Stimulated activated CD8-positive, alpha-beta memory T cell treated with anti-CD3 and anti-CD28 coated beads, Interleukin-15, amount 100 ng/mL, for 48 hours (primary cell): ENCODE results near the gene SMARCD2.
"Not testable (repeated sequence)": the region's sequence is repeated elsewhere in the genome, so short reads cannot be mapped to it uniquely, and the experiment has no call there.

Experiments used
- DNase-seq, 2 donors: peaks; one replicate each; pipeline ENCODE4 v3.0.0-alpha.2; 2020; ENCODE audit warnings: low read depth in 2 of 2

SMARCD2 gene

DNA sequence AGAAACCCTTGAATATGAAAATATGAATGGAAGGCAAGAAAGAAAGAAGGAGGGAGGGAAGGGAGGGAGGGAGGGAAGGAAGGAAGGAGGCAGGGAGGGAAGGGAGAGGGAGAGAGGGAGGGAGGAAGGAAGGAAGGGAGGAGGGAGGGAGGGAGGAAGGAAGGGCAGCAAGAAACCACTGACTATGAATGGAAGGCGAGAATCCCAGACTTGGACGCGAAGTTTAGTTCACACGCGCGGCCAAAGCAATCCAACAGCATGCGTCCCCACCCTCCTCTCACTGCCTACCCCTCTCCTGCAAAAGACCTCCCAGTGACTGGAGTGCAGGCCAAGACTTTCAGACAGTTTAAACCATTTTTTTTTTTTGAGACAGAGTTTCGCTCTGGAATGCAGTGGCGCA lies 7.9 kb upstream of the SMARCD2 start:
- DNase-seq = no peak

DNA sequence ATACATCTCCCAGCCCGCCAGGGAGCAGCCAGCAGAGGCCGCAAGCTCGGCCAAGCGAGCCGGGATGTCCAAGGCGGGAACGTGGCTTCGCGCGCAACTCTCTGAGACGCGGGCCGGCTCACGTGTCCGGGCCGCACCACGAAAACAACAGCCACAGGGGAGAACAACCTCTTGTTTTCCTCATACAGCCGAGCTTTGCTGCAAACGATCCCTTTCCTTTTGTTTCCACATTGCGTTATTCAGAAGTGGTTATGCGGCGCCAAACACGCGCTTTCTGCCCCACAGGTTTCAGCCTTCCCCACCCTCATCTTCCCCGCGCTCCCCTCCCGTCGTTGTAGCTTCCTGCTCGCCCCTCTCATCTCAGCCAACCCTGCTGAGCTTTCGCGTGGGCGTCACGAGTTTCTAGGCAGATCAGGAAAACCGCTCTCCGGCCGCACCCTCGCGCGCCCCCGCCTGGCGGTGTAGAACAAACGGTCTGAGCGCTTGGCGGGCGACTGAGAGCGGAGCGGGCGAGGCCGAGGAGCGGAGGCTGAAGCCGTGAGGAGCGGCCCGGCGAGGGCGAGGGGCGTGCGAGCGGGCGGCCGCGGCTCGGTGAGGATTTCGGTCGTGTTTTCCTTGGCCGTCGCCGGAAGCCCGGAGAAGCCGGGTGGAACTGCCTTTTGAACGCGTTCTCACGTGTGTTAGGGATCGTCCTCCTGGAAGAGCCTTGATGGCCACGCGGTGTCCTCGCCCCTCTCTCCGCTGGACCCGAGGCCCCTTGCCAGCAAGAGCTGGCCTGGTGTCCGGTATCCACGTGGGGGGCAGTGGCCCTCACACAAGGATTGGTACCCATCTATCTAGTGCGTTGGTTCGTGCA lies 6.6 kb upstream of the SMARCD2 start:
- peak; percentile 91 to 93 for DNase-seq

DNA sequence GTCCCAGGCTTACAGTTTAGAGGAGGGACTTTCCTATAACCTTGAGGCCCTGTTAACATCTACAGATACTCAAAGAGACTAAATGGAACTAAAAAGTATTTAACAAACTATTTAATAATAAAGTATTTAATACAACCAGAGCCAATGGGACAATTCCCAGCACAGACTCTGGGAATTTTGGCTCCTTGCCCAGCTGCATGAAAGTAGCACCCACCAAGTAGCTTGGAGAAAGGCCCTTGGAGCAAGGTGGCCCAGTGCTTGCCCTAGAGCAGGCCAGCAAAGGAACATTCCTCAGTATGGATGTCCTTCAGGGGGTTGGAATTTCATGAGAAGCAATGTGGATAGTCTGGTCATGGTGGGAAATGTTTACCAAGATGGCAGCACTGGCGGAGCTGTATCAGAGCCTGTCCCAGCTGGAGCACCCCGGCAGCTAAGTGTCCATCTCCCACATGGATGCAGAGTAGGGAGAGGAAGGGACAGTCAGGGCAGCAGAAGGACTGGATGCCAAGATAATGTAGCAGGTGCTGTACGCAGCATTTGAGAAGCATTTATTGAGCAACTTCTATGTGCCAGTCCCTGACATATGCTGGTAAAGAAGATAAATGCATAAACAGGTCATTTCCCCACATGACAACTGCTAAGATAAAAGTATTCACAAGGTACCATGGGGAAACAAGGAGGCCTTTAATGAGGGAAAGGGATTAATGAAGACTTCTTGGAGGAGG lies 5.2 kb upstream of the SMARCD2 start:
- DNase-seq = no peak

DNA sequence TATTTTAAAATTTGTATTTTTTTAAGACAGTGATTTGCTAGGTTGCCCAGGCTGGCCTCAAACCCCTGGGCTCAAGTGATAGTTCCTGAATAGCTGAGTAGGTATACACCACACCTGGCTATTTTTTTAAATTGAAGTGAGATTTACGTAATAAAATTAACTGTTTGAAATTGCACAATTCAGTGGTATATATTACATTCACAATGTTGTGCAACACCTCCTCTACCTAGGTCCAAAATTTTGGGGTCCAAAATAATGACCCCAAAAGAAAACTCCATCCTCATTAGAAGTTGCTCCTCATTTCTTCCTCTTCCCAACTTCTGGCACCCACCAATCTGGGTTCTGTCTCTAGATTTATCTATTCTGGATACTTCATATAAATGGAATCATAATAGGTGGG lies 3.0 kb upstream of the SMARCD2 start:
- no peak for DNase-seq

DNA sequence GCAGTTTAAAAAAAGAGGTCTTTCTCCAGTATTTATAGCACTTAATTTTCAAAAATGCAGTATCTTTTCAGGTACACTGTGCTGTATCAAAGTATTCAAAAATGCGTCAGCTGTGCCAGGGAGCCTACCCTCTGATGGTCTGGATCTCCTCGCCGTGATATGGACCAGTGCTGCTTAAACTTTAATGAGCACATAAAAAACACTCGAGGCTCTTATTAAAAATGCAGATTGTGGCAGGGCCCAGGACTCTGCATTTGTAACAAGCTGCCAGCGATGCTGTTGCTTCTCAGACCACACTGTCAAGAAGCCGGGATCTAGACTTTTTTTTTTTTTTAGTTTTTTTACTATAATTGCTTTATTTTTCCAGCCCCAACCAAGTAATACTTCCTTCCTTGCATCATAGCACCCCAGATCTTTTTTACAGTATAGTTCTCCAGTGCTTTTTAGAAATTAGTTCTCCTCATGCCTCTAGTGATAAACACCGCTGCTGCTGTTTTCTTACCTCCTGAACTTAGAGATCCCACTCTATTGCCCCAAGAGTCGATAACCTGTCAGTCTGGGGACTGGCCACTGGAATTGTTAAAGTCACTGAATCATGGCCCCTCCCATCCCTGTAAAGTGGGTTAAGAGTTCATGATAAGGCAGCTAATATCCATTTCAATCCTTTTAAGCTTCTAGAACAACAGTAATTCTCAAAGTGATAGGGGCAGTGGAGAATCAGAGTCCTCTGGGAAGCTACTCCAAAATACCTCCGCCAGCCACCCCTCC lies 1.6 kb upstream of the SMARCD2 start:
- DNase-seq = no peak

DNA sequence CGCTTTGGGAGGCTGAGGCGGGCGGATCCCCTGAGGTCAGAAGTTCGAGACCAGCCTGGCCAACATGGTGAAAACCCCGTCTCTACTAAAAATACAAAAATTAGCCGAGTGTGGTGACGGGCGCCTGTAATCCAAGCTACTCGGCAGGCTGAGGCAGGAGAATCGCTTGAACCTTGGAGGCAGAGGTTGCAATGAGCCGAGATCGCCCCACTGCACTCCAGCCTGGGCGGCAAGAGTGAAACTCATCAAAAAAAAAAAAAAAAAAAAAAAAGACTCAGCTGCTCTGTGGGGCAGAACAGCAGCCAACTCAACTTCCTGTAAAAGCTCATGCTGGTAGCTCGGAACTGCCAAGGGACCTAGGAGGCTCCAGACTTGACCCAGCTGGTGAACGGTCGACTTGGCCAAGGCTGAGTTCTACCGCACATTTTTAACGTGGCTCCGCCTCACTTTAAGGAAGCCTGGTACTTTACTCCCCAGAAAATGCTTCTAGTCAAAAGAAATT lies 953 bp upstream of the SMARCD2 start:
- not testable (repeated sequence) for DNase-seq

DNA sequence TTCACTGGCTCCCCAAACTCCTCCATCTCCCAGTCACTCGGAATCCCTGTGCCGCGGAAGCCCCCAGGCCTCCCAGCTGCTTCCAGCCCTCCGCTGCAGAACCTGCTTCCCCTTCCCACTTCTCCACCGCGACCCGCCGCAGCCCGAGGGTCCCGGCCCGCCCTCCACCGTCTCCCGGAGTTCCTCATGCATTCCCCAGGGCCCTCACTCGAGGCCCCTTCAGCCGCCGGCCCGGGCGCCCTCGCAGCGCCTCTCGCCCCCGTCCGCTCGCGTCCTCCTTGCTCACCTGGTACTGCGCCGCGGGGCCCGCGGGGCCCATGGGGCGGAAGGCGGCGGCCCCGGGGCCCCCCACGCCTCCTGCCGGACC lies 329 bp downstream of the SMARCD2 start:
- DNase-seq = no peak

DNA sequence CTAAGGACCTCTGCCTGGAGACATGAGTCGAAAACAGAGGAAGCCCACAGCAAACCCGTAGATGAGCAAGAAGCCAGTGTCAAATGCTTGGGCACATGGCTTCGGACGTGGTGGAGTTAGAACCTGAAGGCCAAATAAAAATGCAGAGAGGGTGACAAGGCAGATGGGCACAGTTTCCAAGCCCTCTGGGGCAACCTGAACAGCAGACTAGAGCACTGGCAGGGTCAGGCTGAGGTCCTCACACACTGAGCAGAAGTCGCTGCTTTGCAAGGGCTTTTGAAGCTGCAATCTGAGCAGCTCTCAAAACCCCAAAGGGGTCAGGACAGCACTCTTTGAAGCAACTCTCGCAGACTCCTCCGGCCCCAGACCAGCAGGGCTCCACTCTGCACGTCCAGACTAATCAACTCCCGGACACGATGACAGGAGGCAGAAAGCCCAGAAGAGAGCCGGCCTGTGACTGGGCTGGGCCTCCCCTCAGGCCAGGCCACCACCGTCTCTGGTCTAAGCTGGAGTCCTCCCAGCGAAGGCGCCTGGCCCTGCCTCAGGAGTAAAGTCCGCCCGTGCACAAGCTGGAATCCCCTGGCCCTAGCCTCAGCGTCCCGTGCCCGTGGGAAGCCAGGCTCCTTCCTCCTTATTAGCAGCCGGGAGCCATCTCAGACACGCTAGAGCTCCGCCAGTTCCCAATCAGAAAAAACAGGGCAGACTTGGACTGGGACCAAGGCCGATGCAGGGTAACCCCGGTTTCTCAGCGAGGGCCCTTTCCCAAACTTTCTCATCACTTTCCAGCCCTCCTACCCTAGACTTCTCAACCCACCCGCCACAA lies 924 bp downstream of the SMARCD2 start:
- no peak for DNase-seq

DNA sequence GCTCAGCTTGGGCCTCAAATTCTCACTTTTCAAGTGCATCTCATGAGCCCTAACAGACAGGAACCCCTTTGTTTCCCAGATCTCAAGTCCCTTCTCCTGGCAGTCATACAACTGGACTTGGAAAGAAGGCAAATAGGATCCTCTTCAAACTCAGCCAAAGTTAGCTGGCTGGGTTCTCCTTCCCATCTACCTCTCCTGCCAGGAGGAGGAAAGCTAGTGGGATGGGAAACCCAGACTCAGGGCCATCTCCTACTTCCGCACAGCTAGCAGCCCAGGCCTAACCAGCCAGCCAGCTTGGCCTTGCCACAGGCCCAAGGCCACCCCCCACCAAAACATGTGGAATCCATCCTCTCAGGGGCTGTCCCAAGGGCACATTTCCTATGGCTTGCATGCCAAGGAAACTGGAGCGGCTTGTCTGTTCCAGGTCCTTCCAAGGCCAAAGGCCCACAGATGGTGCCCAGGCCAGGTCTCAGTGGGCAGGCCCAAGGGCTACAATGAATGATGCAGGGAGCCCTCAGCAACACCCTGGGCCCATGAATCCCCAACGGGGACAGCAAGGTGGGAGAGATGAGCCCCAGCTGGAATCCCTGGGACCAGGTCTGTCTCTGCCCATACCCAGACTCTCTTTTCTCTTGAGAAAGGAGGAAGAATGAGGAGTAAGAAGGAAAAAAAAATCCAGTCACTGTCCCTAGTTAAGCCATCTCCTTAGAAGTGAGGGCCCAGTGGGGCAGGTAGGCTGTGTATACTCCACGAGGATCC lies 1.7 kb downstream of the SMARCD2 start:
- DNase-seq = no peak

DNA sequence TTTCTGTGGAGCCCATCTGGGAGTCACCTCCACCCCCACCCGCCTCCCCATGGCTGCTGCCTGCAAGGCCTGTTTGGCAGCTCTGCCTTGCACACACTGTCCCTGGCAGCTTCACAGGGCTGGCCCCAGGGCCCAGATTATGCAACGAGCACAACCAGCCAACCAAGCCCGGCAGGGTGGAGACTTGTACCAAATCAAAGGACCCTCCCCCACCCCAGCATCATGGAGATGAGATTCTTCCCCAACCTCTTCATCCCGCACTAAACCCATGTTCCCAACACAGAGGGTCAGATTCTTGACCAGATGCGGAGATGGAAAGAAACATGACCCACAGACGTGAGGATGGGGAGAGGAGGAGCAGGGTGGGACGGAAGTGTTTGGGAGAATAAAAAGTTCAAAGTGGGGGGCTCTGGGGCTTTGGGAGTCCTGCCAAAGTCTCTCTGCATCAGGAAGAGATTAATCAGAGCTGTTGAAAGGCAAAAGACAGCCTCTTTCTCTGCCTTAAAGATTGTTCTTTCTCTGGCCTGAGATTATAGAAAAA lies 3.8 kb downstream of the SMARCD2 start:
- no peak for DNase-seq

DNA sequence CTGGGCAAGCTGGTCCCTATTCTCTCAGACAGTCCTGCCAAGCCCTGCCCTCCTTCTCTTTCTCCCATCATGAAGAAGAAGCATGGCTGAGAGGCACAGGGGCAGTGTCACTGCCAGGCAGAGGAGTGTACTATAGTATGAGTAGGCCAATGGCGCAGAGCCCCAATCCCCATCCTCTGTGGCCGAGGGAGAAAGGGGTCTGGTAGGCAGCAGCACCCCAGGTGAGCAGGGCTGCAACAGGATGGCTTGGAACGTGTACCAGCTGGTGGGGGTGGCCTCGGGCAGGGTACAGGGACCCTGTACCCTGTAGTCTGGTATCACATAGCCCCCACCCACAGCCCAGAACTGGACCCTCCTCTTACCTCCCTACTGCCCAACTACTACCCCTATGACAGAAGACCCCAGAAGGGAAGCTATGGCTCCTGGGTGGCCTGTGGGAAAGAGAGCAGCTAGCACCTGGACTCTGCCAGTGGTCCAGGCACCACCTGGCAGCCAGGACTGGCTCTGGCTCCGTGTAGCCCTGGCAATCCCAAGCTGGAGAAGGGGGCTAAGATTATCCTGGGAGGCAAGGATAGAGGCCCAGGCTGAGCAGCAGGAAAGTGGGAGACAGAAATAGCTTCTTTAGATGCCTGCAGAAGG lies 4.4 kb downstream of the SMARCD2 start:
- no peak for DNase-seq

DNA sequence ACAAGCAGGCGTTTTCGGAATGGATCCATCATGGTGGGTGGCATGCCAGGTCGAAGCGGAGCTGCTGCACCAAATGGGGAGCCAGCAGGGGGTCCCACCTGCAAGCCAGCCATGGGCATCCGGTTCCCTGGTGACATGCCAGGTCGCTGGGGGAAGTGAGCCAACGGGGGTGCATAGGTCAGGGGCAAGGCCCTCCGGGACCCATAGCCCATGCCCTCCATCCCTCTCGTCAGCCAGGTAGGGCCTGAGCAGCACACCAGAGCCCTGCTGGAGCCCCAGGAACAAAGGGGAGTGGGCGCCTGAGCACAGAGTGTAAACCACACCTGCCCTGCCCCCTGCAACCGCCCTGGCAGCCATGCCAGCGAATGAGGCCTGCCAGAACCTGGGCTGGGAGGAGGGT lies 5.0 kb downstream of the SMARCD2 start:
- DNase-seq = no peak

DNA sequence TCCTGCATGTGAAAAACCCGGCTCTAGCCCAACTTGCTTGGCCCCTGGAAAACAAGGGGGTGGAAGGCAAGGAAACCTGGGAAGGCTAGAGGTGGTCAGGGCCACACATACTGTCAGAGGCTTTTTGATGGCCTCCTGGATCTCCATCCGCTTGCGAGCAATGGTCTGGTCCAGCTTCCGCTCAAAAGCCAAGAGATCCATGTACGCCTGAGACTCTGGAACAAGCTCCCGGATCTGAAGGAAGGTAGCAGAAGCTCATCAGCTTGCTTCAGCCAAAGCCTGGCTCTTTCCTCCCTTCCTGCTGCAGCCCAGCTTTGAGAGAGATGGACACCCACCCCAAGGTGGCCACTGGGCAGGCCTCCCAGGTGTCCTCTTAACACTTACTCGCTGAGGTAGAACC lies 5.7 kb downstream of the SMARCD2 start:
- no peak for DNase-seq

DNA sequence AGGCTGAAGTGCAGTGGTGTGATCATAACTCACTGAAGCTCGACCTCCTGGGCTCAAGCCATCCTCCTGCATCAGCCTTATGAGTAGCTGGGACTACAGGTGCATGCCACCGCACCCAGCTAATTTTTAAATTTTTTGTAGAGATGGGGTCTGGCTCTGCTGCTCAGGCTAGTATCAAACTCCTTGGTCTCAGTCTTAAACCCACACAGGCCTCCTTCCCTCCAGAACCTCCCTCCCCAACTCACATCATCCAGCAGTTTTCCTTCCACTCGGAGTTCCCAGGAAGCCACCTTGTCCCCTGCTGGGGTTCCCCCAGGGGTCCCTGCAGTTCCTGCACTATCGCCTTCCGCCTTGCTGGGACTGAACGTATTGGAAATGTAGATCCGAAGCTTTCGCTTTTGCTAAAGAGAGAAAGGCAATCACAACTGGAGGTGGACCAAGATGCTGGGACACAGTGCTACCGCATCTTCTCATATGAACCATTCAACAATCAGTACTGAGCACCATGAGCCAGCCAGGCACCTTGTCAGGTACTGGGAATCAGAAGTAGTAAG lies 7.2 kb downstream of the SMARCD2 start:
- no peak for DNase-seq

DNA sequence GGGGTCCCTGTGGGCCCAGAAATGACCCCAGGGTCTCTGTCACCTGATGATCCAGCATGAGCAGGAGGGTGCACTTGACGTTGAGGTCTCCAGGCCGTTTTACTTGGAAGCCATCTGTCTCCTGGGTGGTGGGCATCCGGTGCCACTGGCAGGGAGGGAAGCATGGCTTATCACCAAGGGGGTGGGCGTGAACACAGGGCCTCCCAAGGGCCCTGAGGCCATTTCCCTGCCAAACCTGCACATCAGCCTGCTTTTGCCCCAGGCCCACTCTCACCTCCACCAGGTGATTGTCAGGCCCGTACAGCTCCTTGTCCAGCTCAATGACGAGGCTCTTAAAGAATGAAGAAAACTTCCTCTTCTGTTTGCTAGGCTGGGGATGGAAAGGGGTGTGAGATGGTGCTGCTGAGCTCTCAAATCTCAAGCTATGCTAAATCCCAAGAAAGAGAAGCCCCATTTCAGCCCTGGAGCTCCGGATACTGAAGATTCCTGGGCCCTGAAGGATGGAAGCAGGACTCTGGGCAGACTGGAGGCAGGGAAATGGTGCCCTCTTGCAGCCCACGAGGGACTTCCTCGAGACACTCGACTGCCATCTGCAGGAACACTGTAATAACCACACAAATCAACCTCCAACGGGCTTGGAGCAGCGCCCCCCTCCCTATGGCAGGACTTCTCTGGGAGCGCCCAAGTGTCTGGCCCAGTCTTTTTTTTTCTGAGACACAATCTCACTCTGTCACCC lies 7.9 kb downstream of the SMARCD2 start:
- peak; percentile 28 to 59 for DNase-seq

DNA sequence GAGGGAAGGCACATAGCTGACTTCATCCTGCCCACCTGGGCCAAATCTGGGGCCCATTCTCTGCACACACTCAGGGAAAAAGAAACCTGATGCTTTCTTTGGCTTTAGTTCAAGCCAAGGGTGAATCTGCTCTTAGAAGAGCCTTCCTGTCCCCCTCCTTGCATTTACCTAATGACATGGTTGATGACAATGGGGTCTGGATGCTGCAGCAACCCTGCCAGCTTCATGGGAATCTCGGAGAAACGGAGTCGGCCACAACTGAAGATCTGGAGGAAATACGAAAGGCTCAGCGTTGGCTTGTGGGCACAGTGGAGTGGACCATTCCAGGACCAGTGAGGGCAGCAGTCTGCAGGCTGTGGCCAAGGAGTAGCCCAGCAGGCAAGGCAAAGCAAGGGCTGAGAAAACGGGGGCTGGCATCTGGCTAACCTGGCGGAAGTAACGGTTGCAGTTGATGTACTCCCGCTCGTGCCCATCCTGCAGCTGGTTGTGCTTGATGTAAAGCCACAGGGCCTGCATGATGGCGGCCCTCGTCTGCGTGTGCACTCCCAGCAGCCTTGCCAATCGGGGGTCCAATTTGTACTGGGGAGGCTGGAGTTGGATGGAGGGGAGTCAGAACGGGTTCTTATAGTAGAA lies 8.6 kb downstream of the SMARCD2 start:
- DNase-seq = no peak

DNA sequence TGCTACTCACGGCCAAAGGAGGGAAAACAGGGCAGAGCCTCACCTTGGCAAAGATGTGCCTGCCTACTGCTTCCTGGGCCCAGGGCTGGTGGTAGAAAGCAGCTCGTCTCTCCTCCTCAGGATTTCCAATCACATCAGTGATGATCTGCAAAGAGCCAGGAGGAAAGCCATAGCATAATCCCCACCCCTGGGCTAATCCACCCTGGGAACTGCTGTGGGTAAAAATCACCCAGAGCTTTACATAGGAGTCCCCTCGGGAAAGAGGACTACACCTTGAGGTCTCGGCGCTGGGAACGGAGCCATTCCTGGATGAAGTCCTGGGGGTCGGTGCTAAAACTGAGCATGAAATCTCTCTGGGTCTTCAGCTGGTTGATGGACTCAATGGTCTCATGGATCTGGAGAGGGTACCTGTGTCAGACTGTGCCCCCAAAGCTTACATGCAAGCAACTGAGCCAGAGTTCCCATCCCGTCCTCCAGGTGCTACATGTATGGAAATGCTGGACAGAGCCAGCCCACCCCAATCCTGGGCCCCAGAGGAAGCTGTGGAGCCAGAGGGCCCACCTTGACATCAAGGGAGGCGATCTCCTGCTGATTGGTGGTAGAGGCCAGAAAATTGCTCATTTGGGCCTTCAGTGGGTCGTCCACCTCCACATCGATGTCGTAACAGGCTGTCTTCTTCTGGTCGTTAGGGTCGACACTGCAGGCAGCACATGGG lies 9.3 kb downstream of the SMARCD2 start:
- DNase-seq = no peak

DNA sequence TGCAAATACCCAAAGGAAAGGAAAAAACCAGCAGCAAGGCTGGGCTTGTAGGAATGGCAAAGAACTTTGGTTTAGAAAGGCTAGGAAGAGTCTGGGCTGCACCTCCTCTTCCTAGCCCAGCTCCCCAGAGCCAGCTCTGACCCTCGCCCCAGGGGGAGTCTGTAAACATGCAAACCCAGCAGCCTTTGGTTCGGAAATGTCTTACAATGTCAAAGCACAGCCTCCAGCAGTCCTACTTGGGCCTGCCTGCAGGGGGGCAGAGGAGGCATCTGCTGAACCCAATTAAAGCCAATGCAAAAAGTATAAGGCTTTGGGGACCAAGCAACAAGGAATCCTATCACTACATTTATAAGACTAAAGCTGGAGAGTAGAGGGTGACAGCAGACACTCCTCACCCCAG lies 10.0 kb downstream of the SMARCD2 start:
- no peak for DNase-seq
